ENCODE results near the gene EFCAB6.

- TF ChIP-seq, protein P1, sequence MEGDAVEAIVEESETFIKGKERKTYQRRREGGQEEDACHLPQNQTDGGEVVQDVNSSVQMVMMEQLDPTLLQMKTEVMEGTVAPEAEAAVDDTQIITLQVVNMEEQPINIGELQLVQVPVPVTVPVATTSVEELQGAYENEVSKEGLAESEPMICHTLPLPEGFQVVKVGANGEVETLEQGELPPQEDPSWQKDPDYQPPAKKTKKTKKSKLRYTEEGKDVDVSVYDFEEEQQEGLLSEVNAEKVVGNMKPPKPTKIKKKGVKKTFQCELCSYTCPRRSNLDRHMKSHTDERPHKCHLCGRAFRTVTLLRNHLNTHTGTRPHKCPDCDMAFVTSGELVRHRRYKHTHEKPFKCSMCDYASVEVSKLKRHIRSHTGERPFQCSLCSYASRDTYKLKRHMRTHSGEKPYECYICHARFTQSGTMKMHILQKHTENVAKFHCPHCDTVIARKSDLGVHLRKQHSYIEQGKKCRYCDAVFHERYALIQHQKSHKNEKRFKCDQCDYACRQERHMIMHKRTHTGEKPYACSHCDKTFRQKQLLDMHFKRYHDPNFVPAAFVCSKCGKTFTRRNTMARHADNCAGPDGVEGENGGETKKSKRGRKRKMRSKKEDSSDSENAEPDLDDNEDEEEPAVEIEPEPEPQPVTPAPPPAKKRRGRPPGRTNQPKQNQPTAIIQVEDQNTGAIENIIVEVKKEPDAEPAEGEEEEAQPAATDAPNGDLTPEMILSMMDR (IDR thresholded peaks at IDR 0.05), result no peak
- no peak for TF ChIP-seq POLR2A (IDR thresholded peaks at IDR 0.05)
These were observed 69.0 kb downstream of the EFCAB6 start for GRCh38 chr22:43743131-43743530.
